HCEC 1CT (cell line): Measurements from ENCODE around the gene EMP1.
"Not testable (repeated sequence)": the region's sequence is repeated elsewhere in the genome, so short reads cannot be mapped to it uniquely, and the experiment has no call there.

Source experiments
- DNase-seq: peaks from one replicate; pipeline ENCODE4 v3.0.0-alpha.2; 2017

EMP1 gene

DNA sequence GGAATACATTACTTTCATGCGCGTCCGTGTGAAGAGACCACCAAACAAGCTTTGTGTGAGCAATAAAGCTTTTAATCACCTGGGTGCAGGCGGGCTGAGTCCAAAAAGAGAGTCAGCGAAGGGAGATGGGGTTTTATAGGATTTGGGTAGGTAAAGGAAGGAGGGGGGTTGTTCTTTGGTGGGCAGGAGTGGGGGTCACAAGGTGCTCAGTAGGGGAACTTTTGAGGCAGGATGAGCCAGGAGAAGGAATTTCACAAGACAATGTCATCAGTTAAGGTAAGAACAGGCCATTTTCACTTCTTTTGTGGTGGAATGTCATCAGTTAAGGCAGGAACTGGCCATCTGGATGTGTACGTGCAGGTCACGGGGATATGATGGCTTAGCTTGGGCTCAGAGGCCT, 63.1 kb downstream of the EMP1 start:
- not testable (repeated sequence) for DNase-seq

GRCh38 chr12:13267826-13268225, 71.3 kb downstream of the EMP1 start:
- not testable (repeated sequence) for DNase-seq

- DNase-seq: no peak
Measured at GRCh38 chr12:13268581-13268980, 72.1 kb downstream of the EMP1 start.
